GM19452 (cell line): ENCODE data around the gene NDUFAB1.
"Not testable (repeated sequence)": the region's sequence is repeated elsewhere in the genome, so short reads cannot be mapped to it uniquely, and the experiment has no call there.

Experiments used
- ATAC-seq: cut with Tn5 transposase; IDR thresholded peaks from one replicate; pipeline ENCODE4 v1.9.1; 2021; ENCODE audit not compliant: unreplicated experiment

Gene NDUFAB1

DNA sequence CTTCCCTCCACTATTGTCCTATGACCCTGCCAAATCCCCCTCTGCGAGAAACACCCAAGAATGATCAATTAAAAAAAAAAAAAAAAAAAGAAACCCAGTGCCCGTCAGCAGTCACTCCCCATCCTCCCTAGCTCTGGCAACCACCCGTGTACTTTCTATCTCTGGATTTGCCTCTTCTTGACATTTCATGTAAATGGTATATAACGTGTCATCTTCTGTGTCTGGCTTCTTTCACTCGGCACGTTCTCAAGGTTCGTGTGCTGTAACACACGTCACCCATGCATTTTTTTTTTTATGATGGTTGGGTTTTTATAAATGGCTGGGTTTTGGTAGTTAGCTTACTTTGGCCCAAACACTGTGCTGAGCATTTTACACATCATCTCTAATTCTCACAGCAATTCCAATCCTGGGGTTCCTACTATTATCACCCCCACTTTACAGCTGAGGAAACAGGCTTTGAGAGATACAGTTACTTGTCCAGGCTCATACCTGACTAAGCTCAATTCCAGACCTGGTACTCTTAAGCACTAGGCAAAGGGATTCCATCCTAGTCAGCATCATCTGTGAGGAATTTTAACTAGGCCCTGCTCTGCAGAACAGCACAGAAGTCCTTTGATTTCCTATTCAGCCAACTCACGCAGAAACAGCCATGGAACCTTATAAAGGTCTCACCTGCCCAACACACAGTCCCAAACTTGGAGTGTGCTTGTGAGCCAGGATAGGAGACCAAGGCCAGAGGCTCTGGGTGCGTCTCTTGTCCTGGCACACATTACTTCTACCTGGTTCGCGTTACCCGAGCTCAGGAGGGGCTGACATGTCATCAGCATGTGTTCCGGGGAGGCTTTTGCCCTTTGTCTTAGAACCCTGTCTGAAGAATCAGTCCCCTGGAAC is 11.7 kb downstream of the NDUFAB1 start:
- ATAC-seq = no peak

DNA sequence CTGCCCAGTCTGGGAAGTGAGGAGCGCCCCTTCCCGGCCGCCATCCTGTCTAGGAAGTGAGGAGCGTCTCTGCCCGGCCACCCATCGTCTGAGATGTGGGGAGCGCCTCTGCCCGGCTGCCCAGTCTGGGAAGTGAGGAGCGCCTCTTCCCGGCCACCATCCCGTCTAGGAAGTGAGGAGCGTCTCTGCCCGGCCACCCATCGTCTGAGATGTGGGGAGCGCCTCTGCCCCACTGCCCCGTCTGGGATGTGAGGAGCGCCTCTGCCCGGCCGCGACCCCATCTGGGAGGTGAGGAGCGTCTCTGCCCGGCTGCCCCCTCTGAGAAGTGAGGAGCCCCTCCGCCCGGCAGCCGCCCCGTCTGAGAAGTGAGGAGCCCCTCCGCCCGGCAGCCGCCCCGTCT is 12.8 kb downstream of the NDUFAB1 start:
- not testable (repeated sequence) for ATAC-seq

DNA sequence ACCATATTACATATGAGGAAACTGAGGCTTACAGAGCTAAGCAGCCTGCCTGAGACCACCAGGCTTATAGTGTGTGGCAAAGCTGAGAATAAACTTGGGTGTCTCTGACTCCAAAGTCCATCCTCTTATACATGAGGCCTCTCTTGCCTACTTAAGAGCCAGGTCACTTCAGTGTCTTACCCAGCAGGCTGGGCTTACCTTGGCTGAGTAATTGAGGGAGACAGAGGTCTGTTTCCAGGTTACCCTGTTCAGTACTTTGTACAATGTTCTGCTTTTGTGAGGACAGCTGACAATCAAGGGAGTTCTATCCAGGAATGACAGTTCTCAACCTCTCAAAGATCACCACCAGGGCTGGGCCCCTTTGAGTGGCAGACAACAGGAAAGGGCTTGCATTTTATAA is 14.4 kb downstream of the NDUFAB1 start:
- no peak for ATAC-seq

DNA sequence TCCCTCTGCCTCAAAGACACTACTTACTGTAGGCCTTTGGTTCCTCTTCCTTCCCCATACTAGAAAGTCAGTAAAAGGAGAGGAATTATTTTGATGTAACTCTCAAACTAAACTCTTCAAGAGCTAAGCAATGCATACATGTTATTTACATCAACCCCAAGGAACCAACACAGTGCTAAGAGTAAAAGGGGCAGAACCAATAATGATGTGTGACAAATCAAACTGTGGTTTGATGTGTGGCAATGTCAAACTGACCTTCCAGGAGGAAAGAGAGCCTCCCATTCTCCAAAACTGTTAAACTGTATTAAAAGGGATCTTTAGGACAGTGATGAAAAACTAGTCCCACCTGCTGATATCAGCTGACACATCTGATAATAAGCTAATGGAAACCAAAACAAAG is 15.7 kb downstream of the NDUFAB1 start:
- ATAC-seq = no peak

DNA sequence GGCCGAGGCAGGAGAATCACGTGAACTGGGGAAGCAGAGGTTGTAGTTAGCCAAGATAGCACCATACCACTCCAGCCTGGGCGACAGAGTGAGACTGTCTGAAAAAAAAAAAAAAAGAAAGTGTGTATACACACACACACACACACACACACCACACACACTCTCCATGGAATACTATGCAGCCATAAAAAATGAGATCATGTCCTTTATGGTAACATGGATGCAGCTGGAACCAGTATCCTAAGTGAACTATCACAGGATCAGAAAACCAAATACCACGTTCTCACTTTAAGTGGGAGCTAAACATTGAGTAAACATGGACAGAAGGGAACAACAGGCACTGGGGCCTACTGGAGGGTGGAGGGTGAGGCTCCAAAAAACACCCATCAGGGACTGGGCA is 16.7 kb downstream of the NDUFAB1 start:
- ATAC-seq = no peak

DNA sequence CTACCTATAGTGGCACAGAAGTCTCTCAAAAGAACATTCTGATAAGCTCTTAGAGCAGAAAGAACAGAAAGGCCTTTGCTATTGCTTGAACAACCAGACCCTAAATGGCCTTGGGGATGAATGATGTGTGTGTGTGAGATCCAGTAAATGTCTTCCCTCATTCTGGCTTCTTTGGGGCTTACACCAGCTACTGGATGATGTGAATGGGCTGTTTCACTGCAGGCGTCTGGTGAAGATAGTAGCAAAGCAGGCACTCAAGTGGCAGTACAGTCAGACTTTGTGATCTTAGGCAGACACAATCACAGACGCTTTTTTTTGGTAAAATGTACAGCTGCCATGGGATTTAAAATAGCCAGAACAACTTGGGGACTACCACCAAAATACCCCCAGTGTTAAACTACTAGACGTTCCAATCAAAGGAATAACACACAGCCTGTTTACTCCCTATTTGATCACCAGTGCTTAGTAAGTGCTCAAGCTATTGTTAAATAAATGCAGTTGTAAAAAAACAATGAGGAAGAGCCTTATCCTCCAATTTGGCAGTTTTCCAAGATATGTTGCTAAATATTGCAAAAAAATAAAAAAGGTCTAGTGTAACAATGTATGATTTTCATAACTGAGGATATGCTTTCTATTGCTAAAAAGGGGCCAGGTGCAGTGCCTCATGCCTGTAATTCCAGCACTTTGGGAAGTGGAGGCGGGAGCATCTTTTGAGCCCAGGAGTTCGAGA is 17.9 kb downstream of the NDUFAB1 start:
- no peak for ATAC-seq

DNA sequence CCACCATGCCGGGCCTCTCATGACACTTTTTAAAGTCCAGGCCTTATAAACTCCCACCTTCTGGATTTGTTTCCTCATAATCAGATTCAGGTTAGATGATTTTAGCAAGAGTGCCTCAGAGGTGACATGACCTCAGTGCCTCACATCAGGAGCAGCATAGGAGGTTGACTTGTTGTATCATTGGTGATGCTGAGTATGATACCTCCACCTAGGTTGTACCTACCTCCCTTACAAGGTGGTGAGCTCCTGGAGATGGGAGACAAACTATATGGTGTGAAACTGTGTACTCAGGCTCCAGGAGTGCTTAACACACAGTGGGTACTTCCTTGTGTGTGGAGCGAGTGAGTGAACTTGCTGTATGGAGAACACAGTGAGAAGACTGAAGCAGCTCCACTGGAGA is 18.6 kb downstream of the NDUFAB1 start:
- no peak for ATAC-seq

DNA sequence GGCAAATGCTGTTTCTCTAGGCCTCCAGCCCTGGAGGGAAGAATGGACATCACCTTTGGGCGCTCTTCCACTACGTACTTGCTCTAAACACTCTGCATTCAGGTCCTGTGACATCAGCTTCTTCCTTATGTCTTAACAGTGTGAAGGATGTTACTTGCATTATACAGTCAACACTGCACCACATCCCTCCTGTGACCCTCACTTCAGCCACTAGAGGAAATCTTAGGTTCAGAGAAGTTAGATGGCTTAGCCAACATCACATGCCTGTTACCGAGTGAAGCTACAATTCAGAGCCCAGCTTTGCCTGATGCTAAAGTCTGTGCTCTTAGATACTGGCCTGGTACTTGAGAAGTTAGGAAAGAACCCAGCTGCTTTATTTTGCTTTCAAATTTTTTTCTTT is 20.3 kb downstream of the NDUFAB1 start:
- ATAC-seq = no peak

DNA sequence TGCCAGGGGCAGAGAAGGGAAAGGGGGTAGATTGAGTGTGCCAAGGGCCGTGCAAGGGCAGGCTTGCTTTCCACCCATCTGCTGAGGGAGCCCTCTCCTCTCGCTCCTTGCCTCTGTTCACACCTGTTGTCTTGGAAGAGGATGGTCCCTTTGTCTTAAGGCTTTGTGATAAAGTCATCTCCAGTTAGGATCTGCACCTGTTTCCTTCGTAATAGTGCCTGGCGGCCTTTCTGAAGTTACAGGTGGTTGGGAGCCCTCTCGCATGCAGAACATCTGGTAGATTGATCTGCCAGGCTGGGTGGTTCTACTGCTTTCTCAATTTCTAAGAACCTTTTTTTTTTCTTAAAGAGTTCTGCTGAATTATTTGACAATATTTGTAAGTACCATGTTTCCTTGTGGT is 22.3 kb downstream of the NDUFAB1 start:
- no peak for ATAC-seq

DNA sequence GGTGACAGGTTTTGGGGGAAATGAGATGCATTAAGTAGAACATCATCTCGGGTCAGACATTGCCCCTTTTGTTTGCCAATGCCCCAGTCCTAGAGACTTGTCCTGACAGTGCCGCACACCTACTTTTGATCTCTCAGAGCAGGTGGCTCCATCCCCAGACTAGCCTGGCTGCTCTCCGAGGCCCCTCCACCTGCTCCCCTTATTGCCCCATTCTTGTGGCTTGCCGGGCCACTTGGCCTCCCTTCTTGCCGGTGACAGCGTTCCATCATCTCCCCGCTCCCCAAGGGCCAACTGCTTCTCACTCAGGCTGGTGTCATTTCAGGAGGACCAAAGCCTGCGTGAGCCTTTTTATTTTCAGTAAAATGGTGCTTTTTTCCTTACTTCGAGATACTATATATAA is 23.7 kb downstream of the NDUFAB1 start:
- no peak for ATAC-seq

DNA sequence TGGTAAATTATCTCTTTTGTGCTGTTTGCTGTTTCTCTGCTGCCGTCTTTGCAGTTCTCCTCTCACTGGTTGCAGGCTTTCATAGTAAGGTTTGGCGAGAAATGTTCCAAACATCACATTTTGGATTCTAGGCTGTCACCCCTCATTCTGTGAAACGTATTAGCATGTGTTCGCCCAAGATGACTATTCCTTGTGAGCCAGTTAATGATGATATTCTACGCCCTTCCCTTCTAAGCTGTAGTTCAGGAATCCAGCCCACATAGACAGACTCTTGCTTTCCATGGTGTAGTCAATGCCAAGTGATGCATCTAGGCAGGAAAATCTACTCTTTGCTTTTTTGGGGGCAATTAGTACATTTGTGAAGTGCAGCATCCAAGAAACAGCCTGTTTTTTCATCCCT is 24.2 kb downstream of the NDUFAB1 start:
- no peak for ATAC-seq

DNA sequence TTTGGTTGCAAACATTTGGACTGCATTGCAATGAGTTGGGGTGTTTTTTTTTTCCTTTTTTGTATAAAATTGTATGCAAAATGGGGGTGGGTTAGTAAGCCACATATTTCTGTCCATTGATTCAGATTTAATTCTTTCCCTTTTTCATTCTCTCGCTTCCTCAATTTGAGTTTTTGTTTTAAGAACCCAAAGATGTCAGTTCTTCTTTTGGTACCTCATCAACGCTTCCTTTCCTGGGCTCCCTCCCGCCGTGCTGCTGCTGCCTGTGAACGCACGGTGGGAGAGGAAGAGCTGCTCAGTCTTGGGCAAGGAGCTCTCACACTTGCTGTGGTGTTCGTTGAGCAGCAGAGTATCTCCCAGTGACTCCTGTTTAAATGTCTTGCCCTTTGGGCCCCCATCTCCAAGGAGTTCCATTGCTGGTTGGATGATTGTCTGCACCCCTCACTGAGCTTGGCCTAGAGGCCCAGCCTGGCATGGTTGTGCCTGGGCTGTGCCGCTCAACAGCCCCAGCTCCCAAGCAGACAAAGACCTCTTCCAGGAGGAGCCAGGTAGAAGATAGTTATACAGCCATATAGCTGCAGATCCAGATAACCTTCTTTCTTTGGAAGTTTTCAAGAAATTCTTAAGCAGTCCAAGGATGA is 25.0 kb downstream of the NDUFAB1 start:
- ATAC-seq = no peak

DNA sequence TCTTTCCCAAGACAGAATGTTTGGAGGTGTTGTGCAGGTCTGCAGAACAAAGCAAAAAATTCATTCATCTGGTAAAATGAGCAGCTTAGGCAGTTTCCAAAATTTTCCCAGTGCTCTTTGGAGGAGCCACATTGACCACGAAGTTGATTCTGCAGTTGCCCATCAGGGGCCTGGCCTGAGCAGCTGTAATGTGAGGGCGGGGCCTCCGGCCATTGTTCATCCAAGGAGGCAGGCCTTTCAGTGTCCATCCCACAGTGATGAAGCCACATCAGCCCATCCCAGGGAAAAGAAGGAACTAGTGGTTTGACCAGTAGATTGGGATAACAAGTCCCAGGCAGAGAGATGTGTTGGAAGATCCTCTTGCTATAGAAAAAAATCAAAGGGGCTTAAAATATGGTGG is 28.5 kb downstream of the NDUFAB1 start:
- no peak for ATAC-seq

DNA sequence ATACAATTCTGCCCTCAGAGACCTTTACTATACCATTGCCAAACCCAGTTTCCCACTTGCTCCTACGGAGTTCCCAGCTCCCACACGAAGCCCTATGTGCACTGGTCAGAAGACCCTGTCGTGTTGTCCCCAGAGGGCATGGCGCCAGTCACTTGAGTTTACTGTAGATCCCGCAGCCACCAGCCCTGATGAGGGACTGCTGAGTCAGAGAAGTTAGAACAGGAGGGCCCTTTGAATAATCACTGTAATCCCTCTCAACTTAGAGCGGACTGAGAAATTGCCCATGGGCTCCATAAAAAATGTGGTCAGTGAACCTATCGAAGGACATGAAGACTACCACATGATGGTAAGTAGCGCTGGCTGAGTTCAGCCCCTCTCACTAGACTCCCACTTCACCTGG is 29.4 kb downstream of the NDUFAB1 start:
- ATAC-seq = no peak

DNA sequence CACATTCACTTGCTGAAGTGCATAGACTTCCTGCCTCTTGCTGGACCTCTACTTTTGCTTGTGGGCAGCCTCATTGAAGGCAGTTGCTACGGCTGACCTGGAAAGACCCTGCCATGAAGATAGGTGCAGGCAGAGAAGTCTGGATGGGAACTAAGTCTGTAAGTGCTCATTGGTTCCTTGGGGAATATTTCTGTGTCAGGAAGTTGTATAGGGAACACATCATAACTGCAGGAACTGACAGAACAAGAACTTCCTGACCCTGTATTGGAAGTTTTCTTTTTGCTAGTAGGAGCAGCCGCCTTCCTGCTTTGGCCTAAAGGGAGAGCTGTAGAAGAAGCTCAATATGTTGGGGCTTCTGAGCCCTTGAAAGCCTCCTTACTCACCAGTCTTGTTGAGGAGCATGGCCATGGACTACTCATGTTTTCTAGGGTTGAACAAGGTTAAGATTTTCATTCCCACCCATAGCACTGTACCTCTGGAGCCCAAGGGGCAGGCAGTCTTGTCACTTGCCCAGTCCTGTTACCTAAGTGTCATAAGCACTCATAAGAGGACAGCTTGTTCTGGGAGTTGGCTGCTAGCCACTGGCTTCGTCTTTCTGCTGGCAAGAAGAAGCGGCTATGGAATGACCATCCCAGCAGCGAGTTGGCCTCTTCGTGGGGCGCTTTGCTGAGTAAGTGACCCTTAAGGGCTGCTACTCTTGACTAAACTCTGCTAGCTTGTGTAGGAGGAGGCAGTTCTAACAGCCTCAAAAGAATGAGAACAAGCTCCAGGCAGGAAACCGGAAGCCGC is 31.3 kb downstream of the NDUFAB1 start:
- ATAC-seq = no peak

DNA sequence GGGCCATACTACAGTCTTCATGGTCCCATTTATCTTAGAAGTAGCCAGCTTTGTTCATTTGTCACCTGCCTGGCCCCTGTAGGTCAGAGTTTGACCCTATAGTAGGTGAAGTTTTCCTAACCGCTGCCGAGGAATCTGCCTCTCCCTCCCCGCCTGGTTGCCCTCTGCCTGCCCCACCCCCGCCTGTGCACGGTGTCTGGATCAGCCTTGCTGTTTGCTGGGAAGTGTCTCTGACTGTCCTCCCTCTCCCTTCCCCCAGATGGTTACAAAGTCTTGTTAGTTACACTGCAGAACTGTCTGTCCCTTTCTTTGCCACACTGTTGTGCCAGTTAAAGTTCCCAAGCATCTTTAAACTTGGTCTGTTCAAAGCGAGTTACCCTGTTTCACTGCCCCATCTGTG is 32.9 kb downstream of the NDUFAB1 start:
- no peak for ATAC-seq

DNA sequence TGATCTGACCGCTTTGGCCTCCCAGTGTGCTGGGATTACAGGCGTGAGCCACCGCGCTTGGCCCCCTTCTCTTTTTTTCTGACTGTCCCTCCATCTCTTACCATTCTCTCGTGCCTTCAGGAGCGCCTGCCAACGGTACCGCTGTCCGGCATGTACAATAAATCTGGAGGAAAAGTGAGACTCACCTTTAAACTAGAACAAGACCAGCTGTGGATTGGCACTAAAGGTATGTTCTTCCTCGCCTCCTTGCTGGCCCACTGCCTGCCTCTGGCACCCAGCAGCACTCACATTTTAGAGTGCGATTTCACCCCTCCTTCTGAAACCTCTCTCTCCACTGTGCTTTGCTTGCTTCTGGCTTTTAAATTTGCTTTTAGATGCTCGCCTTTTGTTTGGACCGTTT is 33.6 kb downstream of the NDUFAB1 start:
- ATAC-seq = no peak

DNA sequence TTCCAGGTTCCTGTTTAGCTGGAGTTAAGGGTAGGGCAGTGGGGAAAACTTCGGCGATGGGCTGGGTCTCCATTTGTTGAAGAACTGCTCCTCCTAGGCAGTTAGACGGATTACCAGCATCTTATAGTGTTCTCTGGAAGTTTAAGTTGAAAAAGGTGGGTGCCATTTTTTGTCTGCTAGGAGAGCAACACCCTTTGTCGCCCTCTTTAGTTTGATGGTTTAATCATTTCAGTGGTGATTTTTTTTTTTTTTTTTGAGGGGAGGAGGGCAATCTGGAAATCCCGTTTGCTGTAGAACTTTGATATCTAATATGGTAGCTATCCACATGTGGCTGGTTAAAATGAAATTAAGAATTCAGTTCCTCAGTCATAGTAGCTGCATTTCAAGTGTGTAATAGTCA is 34.5 kb downstream of the NDUFAB1 start:
- ATAC-seq = no peak

DNA sequence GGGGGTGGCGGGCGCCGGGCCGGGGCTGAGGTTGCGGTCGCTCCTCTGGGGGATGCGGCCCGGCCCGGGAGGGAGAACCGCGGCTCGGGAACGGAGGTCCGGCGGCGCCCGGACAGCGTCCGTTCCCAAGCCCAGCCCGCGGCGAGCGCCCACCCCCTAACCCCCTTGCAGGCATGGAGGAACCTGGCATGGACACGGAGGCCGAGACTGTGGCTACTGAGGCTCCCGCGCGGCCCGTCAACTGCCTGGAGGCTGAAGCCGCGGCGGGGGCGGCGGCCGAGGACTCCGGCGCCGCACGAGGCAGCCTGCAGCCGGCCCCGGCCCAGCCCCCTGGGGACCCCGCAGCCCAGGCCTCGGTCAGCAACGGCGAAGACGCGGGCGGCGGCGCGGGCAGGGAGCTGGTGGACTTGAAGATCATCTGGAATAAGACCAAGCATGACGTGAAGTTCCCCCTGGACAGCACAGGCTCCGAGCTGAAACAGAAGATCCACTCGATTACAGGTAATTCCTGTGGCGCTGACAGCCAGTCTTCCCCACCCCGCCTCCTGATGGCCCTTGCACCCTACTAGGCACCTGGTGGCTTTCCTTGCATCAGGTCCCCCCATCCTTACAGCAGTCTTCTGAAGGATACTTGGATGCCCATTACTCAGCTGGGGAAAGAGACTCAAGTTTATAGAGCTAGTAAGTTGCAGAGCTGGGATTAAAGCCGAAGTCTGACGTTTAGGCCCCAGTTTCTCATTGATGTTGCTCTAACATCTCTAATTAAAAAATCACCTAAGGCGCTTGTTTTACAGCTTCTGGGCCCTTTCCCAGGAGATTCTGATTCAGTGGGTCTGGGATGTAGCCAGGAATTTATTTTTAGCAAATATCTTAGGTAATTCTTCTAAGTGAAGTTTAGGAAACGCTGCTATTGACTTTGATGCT is 38.1 kb downstream of the NDUFAB1 start:
- peak; percentile 16 for ATAC-seq
